PFSK-1 (cell line): ENCODE results near the gene CC2D1A.

Experiments
- FOXP2 ChIP-seq: optimal IDR thresholded peaks from 2 replicates; pipeline ENCODE3; 2011; ENCODE audit warnings: borderline replicate concordance, control low read depth, inconsistent platforms; ENCODE audit not compliant: insufficient read depth; ENCODE audit errors: extremely low read length, extremely low read depth
- POLR2AphosphoS5 ChIP-seq: IDR thresholded peaks from 2 replicates; pipeline ENCODE4 v1.6.1; 2012; ENCODE audit warnings: low read depth, mild to moderate bottlenecking, control low read depth, low read length, moderate library complexity
- REST ChIP-seq, 2 experiments: IDR thresholded peaks; 2 replicates each; pipeline versions ENCODE4 v1.6.1 to v1.8.0; 2011 to 2012; ENCODE audit warnings: low read depth in 2 of 2, low read length in 2 of 2, control low read depth in 1 of 2, inconsistent platforms in 1 of 2, mild to moderate bottlenecking in 1 of 2, moderate library complexity in 1 of 2; ENCODE audit not compliant: insufficient read depth in 1 of 2
- SIN3A ChIP-seq: IDR thresholded peaks from 2 replicates; pipeline ENCODE4 v1.6.1; 2012; ENCODE audit warnings: mild to moderate bottlenecking, low read length, moderate library complexity, borderline replicate concordance; ENCODE audit not compliant: insufficient read depth
- TAF1 ChIP-seq: IDR thresholded peaks from 2 replicates; pipeline ENCODE4 v1.6.1; 2012; ENCODE audit warnings: low read length, control low read depth, borderline replicate concordance; ENCODE audit not compliant: insufficient read depth

The CC2D1A gene

GRCh38 chr19:13887018-13887436 is 19.0 kb upstream of the CC2D1A start:
- TF ChIP-seq SIN3A (no peak), REST (IDR thresholded peaks at IDR 0.05; ENCODE audit: insufficient read depth in 1 of 2, low read depth in 2 of 2, low read length in 2 of 2) (no peak), POLR2AphosphoS5 (no peak)

GRCh38 chr19:13887517-13887916 is 18.5 kb upstream of the CC2D1A start:
- no peak for TF ChIP-seq SIN3A
- no peak for TF ChIP-seq REST (IDR thresholded peaks at IDR 0.05; ENCODE audit: insufficient read depth in 1 of 2, low read depth in 2 of 2, low read length in 2 of 2)
- no peak for TF ChIP-seq FOXP2
- no peak for TF ChIP-seq TAF1
- no peak for TF ChIP-seq POLR2AphosphoS5

GRCh38 chr19:13888281-13888680 is 17.7 kb upstream of the CC2D1A start:
- no peak for TF ChIP-seq TAF1
- no peak for TF ChIP-seq REST (IDR thresholded peaks at IDR 0.05; ENCODE audit: insufficient read depth in 1 of 2, low read depth in 2 of 2, low read length in 2 of 2)
- no peak for TF ChIP-seq FOXP2
- TF ChIP-seq POLR2AphosphoS5, result no peak
- no peak for TF ChIP-seq SIN3A

GRCh38 chr19:13890136-13890535 is 15.9 kb upstream of the CC2D1A start:
- TF ChIP-seq POLR2AphosphoS5 (no peak), FOXP2 (no peak), REST (IDR thresholded peaks at IDR 0.05; ENCODE audit: insufficient read depth in 1 of 2, low read depth in 2 of 2, low read length in 2 of 2) (no peak), SIN3A (no peak), TAF1 (no peak)

GRCh38 chr19:13892870-13893269 is 13.1 kb upstream of the CC2D1A start:
- TF ChIP-seq SIN3A (no peak), REST (IDR thresholded peaks at IDR 0.05; ENCODE audit: insufficient read depth in 1 of 2, low read depth in 2 of 2, low read length in 2 of 2) (no peak), POLR2AphosphoS5 (no peak), FOXP2 (no peak), TAF1 (no peak)
